ENCODE measurements around the gene STEAP2.

STEAP2 gene

GRCh38 chr7:90211391-90212148 lies at the start of gene STEAP2:
STEAP2 (plus strand) TSS chr7:90211740; CDS start chr7:90225083, 13,343 bp downstream.
- peak within 1 kb of the TSS; percentile 52 for H3K4me3 ChIP-seq (ENCODE audit: low read length)
- no peak for TF ChIP-seq ZNF274 (IDR thresholded peaks at IDR 0.05; ENCODE audit: low read depth, low read length)

DNA sequence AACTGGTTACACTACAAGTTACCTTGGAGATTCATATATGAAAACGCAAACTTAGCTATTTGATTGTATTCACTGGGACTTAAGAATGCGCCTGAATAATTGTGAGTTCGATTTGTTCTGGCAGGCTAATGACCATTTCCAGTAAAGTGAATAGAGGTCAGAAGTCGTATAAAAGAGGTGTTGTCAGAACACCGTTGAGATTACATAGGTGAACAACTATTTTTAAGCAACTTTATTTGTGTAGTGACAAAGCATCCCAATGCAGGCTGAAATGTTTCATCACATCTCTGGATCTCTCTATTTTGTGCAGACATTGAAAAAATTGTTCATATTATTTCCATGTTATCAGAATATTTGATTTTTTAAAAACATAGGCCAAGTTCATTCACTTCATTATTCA lies 48.0 kb upstream of the STEAP2 start:
- no peak for TF ChIP-seq ZNF274 (IDR thresholded peaks at IDR 0.05; ENCODE audit: low read depth, low read length)
- no peak overlapping the region for H3K4me3 ChIP-seq (ENCODE audit: low read length)

DNA sequence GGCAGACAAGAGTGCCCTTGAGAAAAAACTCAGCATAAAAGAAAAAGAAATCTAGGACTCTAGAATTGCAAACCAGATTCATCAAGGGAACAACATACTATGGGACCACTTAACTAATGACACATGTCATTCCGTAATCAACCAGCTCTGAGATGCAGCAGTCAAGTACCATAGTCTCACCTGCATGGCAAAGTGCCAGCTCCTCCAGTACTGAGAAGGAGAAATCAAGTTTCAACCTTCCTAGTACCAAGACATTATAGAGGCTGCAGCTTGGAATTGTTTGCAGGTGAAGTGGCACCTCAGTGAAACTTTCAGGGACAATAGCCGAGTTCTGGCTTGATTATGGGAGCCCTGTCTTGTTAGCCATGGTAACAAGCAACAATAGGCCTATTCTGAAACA lies 45.8 kb upstream of the STEAP2 start:
- TF ChIP-seq ZNF274 (IDR thresholded peaks at IDR 0.05; ENCODE audit: low read depth, low read length) = no peak

GRCh38 chr7:90166153-90166552 lies 45.4 kb upstream of the STEAP2 start:
- H3K4me3 ChIP-seq (ENCODE audit: low read length) = no peak overlapping the region
- TF ChIP-seq ZNF274 (IDR thresholded peaks at IDR 0.05; ENCODE audit: low read depth, low read length) = no peak

More for the DNA sequence above, 45.8 kb upstream of the STEAP2 start:
- no peak overlapping the region for H3K4me3 ChIP-seq (ENCODE audit: low read length)

GRCh38 chr7:90167361-90167760 lies 44.2 kb upstream of the STEAP2 start:
- TF ChIP-seq ZNF274 (IDR thresholded peaks at IDR 0.05; ENCODE audit: low read depth, low read length) = no peak
- H3K4me3 ChIP-seq (ENCODE audit: low read length) = no peak overlapping the region

GRCh38 chr7:90169891-90170290 lies 41.6 kb upstream of the STEAP2 start:
- no peak overlapping the region for H3K4me3 ChIP-seq (ENCODE audit: low read length)
- TF ChIP-seq ZNF274 (IDR thresholded peaks at IDR 0.05; ENCODE audit: low read depth, low read length) = no peak

GRCh38 chr7:90172121-90172520 lies 39.4 kb upstream of the STEAP2 start:
- H3K4me3 ChIP-seq (ENCODE audit: low read length) = no peak overlapping the region
- TF ChIP-seq ZNF274 (IDR thresholded peaks at IDR 0.05; ENCODE audit: low read depth, low read length) = no peak

- no peak for TF ChIP-seq ZNF274 (IDR thresholded peaks at IDR 0.05; ENCODE audit: low read depth, low read length)
Observed at GRCh38 chr7:90172624-90173023, 38.9 kb upstream of the STEAP2 start.

DNA sequence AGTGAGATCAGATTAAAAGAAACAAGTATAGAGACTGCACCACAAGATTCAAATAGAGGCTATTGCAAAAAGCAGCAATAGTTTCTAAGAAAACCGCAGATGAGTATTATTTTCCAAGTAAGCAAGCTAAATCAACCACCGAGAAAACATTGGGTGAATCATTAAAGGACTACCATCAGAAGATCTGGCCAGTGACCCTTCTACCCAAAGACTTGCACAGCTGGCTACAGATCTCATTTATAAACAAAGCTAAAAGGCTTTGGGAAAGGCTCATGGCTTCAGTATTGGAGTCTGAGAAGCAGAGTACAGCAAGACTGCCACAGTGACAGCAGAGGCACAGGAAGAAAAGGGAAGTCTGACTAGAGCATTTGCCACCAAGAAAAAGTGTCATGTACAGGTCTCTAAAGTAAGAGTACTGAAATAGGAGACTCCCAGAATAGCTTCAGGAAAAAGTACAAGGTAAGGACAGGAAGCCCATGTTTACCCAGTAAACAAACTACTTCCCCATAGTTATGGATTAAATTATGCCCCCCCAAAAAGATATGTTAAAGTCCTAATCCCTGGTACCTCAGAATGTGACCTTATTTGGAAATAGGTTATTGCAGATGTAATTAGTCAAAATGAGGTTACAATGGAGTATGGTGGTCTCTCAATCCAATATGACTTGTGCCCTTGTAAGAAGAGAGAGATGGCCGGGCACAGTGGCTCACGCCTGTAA lies 38.3 kb upstream of the STEAP2 start:
- no peak overlapping the region for H3K4me3 ChIP-seq (ENCODE audit: low read length)
- TF ChIP-seq ZNF274 (IDR thresholded peaks at IDR 0.05; ENCODE audit: low read depth, low read length) = no peak

More at GRCh38 chr7:90172624-90173023, 38.9 kb upstream of the STEAP2 start:
- no peak overlapping the region for H3K4me3 ChIP-seq (ENCODE audit: low read length)

DNA sequence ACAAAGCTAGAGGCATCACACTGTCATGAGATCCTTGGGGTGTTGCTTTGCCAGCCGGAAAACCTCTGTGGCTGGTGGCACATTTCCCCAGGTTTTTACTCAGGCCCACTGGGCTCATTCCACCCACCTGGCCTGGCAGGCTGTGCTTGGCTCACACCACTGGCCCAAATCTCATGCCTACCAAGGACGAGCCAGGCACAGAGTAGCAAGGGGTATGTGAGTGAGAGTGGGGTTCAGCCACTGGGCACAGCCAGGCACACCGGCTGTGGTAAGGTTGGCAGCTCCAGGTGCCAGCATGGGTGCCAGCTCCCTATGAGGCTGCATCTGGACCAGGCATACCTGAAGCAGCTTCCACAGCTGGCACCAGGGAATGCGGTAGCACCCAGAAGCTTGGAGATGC lies 35.9 kb upstream of the STEAP2 start:
- no peak for TF ChIP-seq ZNF274 (IDR thresholded peaks at IDR 0.05; ENCODE audit: low read depth, low read length)
- no peak overlapping the region for H3K4me3 ChIP-seq (ENCODE audit: low read length)

DNA sequence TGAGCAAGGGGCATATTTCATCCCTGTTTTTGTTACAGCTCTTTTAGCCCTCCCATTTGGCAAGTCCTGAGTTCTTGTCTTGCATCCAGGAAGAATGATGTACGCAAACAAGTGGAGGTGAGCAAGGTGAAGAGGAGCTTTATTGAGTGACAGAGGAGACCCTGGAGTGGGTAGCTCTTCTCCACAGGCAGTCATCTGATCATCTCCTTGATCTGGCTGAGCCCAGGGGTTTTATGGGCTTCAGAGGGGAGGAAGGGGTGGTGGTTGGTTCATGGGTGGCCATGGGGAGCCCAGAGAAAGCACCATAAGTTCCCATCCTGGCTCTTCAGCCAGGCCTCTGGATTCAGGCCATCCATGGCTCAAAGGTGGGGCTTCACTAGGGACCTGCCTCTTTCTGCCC lies 35.3 kb upstream of the STEAP2 start:
- H3K4me3 ChIP-seq (ENCODE audit: low read length) = no peak overlapping the region
- no peak for TF ChIP-seq ZNF274 (IDR thresholded peaks at IDR 0.05; ENCODE audit: low read depth, low read length)

GRCh38 chr7:90178166-90178565 lies 33.4 kb upstream of the STEAP2 start:
- no peak for TF ChIP-seq ZNF274 (IDR thresholded peaks at IDR 0.05; ENCODE audit: low read depth, low read length)
- no peak overlapping the region for H3K4me3 ChIP-seq (ENCODE audit: low read length)

DNA sequence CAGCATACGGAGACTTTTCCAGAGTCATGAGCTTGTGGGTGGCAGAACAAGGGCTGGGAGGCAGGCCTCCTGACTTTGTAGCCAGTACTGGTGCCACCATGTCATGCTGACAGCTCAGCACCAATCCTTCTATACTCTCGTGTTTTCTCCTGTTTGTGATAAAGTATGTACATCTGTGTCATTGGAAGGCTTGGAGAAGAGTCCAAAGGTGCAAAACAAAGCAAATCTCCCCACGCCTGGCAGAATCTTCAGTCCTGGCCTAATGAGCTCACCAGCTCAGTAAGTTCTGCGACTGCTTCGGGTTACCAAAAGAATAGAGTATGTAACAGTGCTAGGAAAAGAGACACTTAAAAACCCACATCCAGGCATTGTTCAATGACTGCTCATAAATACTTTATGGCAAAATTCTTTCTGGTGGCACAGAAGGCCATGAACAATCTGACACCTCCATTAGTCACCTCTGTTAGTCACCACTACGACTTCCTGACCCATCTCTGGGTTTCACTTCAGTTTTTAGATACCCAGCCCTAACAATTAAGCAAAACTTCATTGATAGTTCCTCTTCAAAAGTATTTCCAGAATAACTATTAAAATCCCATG lies 32.8 kb upstream of the STEAP2 start:
- no peak for TF ChIP-seq ZNF274 (IDR thresholded peaks at IDR 0.05; ENCODE audit: low read depth, low read length)
- H3K4me3 ChIP-seq (ENCODE audit: low read length) = no peak overlapping the region

GRCh38 chr7:90180011-90180585 lies 31.4 kb upstream of the STEAP2 start:
- TF ChIP-seq ZNF274 (IDR thresholded peaks at IDR 0.05; ENCODE audit: low read depth, low read length) = no peak
- H3K4me3 ChIP-seq (ENCODE audit: low read length) = no peak overlapping the region
